Chondrocyte (in vitro differentiated cells): ENCODE data around the gene ATG16L2. TPM values are rescaled to one million over a fixed set of nuclear protein-coding genes. Genes with fewer than 3 reads are reported as not detected.
"Not testable (repeated sequence)": the region's sequence is repeated elsewhere in the genome, so short reads cannot be mapped to it uniquely, and the experiment has no call there.

Experiments
- DNase-seq: peaks from one replicate; pipeline ENCODE4 v3.0.0; 2021; ENCODE audit warnings: mixed read lengths, low spot score
- H3K27ac Mint-ChIP-seq: one replicate; pipeline ENCODE4 v1.8.0; 2021; ENCODE audit warnings: mild to moderate bottlenecking, moderate library complexity, mixed read lengths; ENCODE audit not compliant: unreplicated experiment
- H3K27me3 Mint-ChIP-seq: 2 replicates; pipeline ENCODE4 v1.8.0; 2021; ENCODE audit warnings: low read depth, mixed read lengths
- H3K36me3 Mint-ChIP-seq: 2 replicates; pipeline ENCODE4 v1.8.0; 2021; ENCODE audit warnings: low read depth, mixed read lengths
- H3K4me1 Mint-ChIP-seq: 2 replicates; pipeline ENCODE4 v1.8.0; 2021; ENCODE audit warnings: low read depth, mild to moderate bottlenecking, mixed read lengths
- H3K4me3 Mint-ChIP-seq: one replicate; pipeline ENCODE4 v1.8.0; 2021; ENCODE audit warnings: mild to moderate bottlenecking, moderate library complexity, mixed read lengths; ENCODE audit not compliant: unreplicated experiment
- H3K9me3 Mint-ChIP-seq: 2 replicates; pipeline ENCODE4 v1.8.0; 2021; ENCODE audit warnings: low read depth, mixed read lengths
- CTCF ChIP-seq: fragments of 200-600 bp; sonication (generic); IDR thresholded peaks from 2 replicates; pipeline ENCODE4 v1.5.0; 2021; ENCODE audit warnings: antibody characterized with exemption, mild to moderate bottlenecking, moderate library complexity
- total RNA-seq: library from RNA; stranded (reverse); gene quantifications from 3 replicates; pipeline ENCODE4 v1.2.1, GENCODE V29; 2021

ATG16L2 gene
- total RNA-seq, 1 donor from 2014 or later = 9.9 TPM

GRCh38 chr11:72856065-72856464 lies 41.9 kb downstream of the ATG16L2 start:
- Mint-ChIP-seq H3K4me3 (no peak overlapping the region), H3K9me3 (no peaks in the 10 kb centered on the region), H3K27ac (peak overlapping the region; percentile 75), H3K36me3 (peaks cover 1% of the 10 kb centered on the region), H3K4me1 (peaks cover 45% of the 10 kb centered on the region), H3K27me3 (no peaks in the 10 kb centered on the region)
- DNase-seq = no peak
- no peak for TF ChIP-seq CTCF

- no peaks in the 10 kb centered on the region for H3K27me3 Mint-ChIP-seq
- peaks cover 49% of the 10 kb centered on the region for H3K4me1 Mint-ChIP-seq
- peak; percentile 76 for TF ChIP-seq CTCF
- peaks cover 1% of the 10 kb centered on the region for H3K36me3 Mint-ChIP-seq
- DNase-seq = no peak
- H3K4me3 Mint-ChIP-seq = no peak overlapping the region
- no peaks in the 10 kb centered on the region for H3K9me3 Mint-ChIP-seq
- peak overlapping the region; percentile 75 for H3K27ac Mint-ChIP-seq
Measured at GRCh38 chr11:72856551-72857345, 42.5 kb downstream of the ATG16L2 start.

GRCh38 chr11:72858267-72858666 lies 44.1 kb downstream of the ATG16L2 start:
- H3K4me3 Mint-ChIP-seq, DNase-seq, H3K9me3 Mint-ChIP-seq, H3K27me3 Mint-ChIP-seq, H3K36me3 Mint-ChIP-seq, H3K27ac Mint-ChIP-seq: not testable (repeated sequence)
- peaks cover 63% of the 10 kb centered on the region for H3K4me1 Mint-ChIP-seq

GRCh38 chr11:72859126-72859525 lies 44.9 kb downstream of the ATG16L2 start:
- Mint-ChIP-seq H3K27me3 (no peaks in the 10 kb centered on the region), H3K4me3 (no peak overlapping the region), H3K36me3 (no peaks in the 10 kb centered on the region), H3K4me1 (peaks cover 72% of the 10 kb centered on the region), H3K27ac (no peak overlapping the region), H3K9me3 (no peaks in the 10 kb centered on the region)
- TF ChIP-seq CTCF = no peak
- no peak for DNase-seq

GRCh38 chr11:72860010-72860409 lies 45.8 kb downstream of the ATG16L2 start:
- Mint-ChIP-seq H3K27me3 (no peaks in the 10 kb centered on the region), H3K4me3 (no peak overlapping the region), H3K36me3 (no peaks in the 10 kb centered on the region), H3K9me3 (no peaks in the 10 kb centered on the region), H3K27ac (no peak overlapping the region), H3K4me1 (peaks cover 81% of the 10 kb centered on the region)
- no peak for DNase-seq
- TF ChIP-seq CTCF = no peak

GRCh38 chr11:72860592-72860991 lies 46.4 kb downstream of the ATG16L2 start:
- Mint-ChIP-seq H3K27ac (peak overlapping the region; percentile 52), H3K4me1 (peaks cover 85% of the 10 kb centered on the region), H3K9me3 (no peaks in the 10 kb centered on the region), H3K36me3 (no peaks in the 10 kb centered on the region), H3K4me3 (no peak overlapping the region), H3K27me3 (no peaks in the 10 kb centered on the region)
- TF ChIP-seq CTCF = no peak
- no peak for DNase-seq
